ENCODE measurements around the gene CYP24A1. TPM values are rescaled to one million over a fixed set of nuclear protein-coding genes. Genes with fewer than 3 reads are reported as not detected.

Gene CYP24A1
- total and polyA plus RNA-seq, 2 donors (not counting 3 experiments of a cell fraction or from before 2014, with no cell fraction given) = not detected

GRCh38 chr20:54165014-54165413 lies 8.8 kb downstream of the CYP24A1 start:
- Histone ChIP-seq H3K9me3 (replicated peaks; ENCODE audit: control insufficient read depth, insufficient read depth, low read length) (no peaks in the 10 kb centered on the region), H3K9me1 (replicated peaks; ENCODE audit: control insufficient read depth, extremely low read depth, insufficient read depth, low read length) (no peaks in the 10 kb centered on the region), H3K79me2 (ENCODE audit: control insufficient read depth, insufficient read depth, low read length) (no peaks in the 10 kb centered on the region), H2AFZ (ENCODE audit: low read depth, low read length) (no peak overlapping the region), H3K4me3 (replicated peaks in 1 of 3; ENCODE audit: insufficient read depth in 1 of 3, low read depth in 1 of 3, low read length in 3 of 3) (no peak overlapping the region), H3K27me3 (ENCODE audit: control insufficient read depth in 2 of 2, insufficient read depth in 2 of 2, low read length in 2 of 2) (no peaks in the 10 kb centered on the region), H3K36me3 (ENCODE audit: control insufficient read depth in 2 of 2, extremely low read depth in 1 of 2, insufficient read depth in 2 of 2, low read length in 2 of 2) (no peaks in the 10 kb centered on the region), H3K4me1 (ENCODE audit: control insufficient read depth, extremely low read depth, insufficient read depth, low read length) (no peaks in the 10 kb centered on the region), H3K4me2 (ENCODE audit: insufficient read depth, low read length) (no peak overlapping the region), H4K20me1 (replicated peaks; ENCODE audit: control insufficient read depth, extremely low read depth, insufficient read depth, low read length) (no peaks in the 10 kb centered on the region), H3K9ac (replicated peaks; ENCODE audit: extremely low read depth, insufficient read depth, low read length) (no peak overlapping the region), H3K27ac (ENCODE audit: insufficient read depth, low read depth, low read length) (no peak overlapping the region)
- dilution Hi-C loops (cut with MboI; ENCODE audit: extremely low pct_ligation_motif_present, low sequenced_read_pairs) (no loop called here), intact Hi-C loops (cut with micrococcal nuclease) (no loop called here)
- BruUV-seq (replicated peaks) = no TSS peak
- TF ChIP-seq MAX (IDR thresholded peaks at IDR 0.05; ENCODE audit: insufficient read depth, insufficient read length) (no peak), JUN (IDR thresholded peaks at IDR 0.05; ENCODE audit: borderline replicate concordance, insufficient read depth, insufficient read length, low read depth) (no peak)
- ChIA-PET POLR2A (no interaction called here), CTCF (no interaction called here)
- no peak for FAIRE-seq
- no peak for DNase-seq (ENCODE audit: low read depth, low spot score)

- no peaks in the 10 kb centered on the region for H4K20me1 ChIP-seq (replicated peaks; ENCODE audit: control insufficient read depth, extremely low read depth, insufficient read depth, low read length)
- no TSS peak for BruUV-seq (replicated peaks)
Observed at GRCh38 chr20:54163402-54163801, 10.4 kb downstream of the CYP24A1 start.

More at GRCh38 chr20:54163402-54163801, 10.4 kb downstream of the CYP24A1 start:
- Histone ChIP-seq H3K4me2 (ENCODE audit: insufficient read depth, low read length) (no peak overlapping the region), H3K9me1 (replicated peaks; ENCODE audit: control insufficient read depth, extremely low read depth, insufficient read depth, low read length) (no peaks in the 10 kb centered on the region), H3K9ac (replicated peaks; ENCODE audit: extremely low read depth, insufficient read depth, low read length) (no peak overlapping the region), H3K27ac (ENCODE audit: insufficient read depth, low read depth, low read length) (no peak overlapping the region), H3K27me3 (ENCODE audit: control insufficient read depth in 2 of 2, insufficient read depth in 2 of 2, low read length in 2 of 2) (no peaks in the 10 kb centered on the region), H3K79me2 (ENCODE audit: control insufficient read depth, insufficient read depth, low read length) (no peaks in the 10 kb centered on the region), H3K36me3 (ENCODE audit: control insufficient read depth in 2 of 2, extremely low read depth in 1 of 2, insufficient read depth in 2 of 2, low read length in 2 of 2) (no peaks in the 10 kb centered on the region), H3K4me1 (ENCODE audit: control insufficient read depth, extremely low read depth, insufficient read depth, low read length) (no peaks in the 10 kb centered on the region), H3K4me3 (replicated peaks in 1 of 3; ENCODE audit: insufficient read depth in 1 of 3, low read depth in 1 of 3, low read length in 3 of 3) (no peak overlapping the region), H2AFZ (ENCODE audit: low read depth, low read length) (no peak overlapping the region), H3K9me3 (replicated peaks; ENCODE audit: control insufficient read depth, insufficient read depth, low read length) (no peaks in the 10 kb centered on the region)
- TF ChIP-seq EZH2 (IDR thresholded peaks at IDR 0.05; ENCODE audit: borderline replicate concordance, low read depth, low read length, severe bottlenecking) (no peak), JUN (IDR thresholded peaks at IDR 0.05; ENCODE audit: borderline replicate concordance, insufficient read depth, insufficient read length, low read depth) (no peak), GATA2 (IDR thresholded peaks at IDR 0.05; ENCODE audit: insufficient read depth, insufficient read length, low read depth, low read length) (no peak), POLR2AphosphoS5 (IDR thresholded peaks at IDR 0.05; ENCODE audit: insufficient read depth, low read depth, low read length) (no peak)
- intact Hi-C loops (cut with micrococcal nuclease) = no loop called here
- ChIA-PET POLR2A (no interaction called here), CTCF (no interaction called here)
- DNase-seq (ENCODE audit: low read depth, low spot score) (no peak), FAIRE-seq (no peak)
- dilution Hi-C loops (cut with MboI; ENCODE audit: extremely low pct_ligation_motif_present, low sequenced_read_pairs) = no loop called here
